Measurements from ENCODE around the gene NELL1.

Gene NELL1

DNA sequence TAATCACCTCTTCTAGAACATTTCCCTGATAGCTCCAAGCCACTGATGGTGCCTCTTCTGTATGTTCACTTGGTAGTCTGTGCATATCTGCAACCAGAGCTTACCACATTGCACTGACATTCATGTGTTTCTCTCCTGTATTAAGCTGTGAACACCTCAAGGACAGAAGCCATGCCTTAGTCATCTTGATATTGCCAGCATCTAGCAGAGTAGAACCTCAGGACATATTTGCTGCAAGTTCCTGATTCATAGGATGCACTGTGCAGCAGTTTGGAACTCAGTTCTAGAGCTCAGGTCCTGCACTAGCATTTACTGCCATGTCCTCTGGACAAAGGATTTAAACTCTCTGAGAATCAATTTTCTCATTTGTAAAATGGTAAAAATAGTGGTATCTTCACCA, 801.1 kb downstream of the NELL1 start:
- in situ Hi-C loops (cut with MboI; ENCODE audit: low sequenced_read_pairs) = no loop called here

DNA sequence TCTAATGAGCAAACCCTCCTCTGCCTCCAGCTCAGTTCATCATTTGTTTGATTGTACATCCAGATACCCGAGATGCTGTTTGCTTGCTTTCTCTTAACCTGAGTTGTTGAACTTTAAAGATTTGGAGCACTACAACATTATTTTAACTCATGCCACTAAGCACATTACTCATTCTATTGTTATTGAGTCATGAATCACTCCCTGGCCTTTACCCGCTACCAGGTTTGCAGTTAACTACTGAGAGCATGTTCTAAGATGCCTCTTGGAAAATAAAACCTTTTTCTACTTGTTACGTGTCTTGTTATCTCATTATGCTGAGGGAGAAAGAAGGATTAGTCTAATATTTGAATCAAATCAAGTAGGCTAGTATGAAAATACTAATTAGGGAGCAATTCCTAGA, 802.9 kb downstream of the NELL1 start:
- in situ Hi-C loops (cut with MboI; ENCODE audit: low sequenced_read_pairs) = no loop called here

DNA sequence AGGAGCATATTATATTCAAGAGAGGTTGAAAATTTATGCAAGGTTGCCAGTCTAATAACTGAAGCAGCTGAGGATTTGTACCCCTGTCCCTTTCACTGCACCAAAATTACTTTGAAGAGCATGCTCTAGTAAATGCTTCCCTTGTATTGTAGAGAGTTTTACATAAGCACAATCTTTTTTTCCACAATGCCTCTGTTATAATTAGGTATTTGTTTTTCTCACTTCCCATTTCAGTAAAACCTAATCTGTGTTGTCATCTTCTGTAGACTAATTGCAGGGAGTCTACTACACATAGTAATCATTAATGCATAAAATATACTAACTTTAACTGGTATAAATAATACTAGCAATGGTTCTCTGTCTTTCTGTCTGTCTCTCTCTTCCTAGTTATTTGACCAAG, 805.1 kb downstream of the NELL1 start:
- in situ Hi-C loops (cut with MboI; ENCODE audit: low sequenced_read_pairs) = no loop called here

DNA sequence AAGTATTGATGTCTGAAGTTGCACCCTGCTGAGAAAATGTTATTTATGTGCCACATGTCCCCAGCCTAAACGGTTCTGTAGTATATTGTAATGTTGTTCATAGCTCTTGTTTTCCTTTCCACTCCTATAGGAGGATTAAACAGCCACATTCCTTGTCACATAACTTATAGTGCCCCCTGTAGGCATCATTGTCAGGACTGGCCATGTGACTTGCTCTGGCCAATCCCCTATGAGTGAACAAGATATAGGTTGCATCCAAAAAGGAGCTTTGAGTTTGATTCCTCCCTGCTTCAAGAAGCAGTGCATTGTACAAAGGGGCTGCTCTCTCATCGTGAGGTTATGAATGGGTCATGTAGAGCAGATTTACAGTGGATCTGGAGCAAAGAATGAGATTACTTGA, 805.9 kb downstream of the NELL1 start:
- in situ Hi-C loops (cut with MboI; ENCODE audit: low sequenced_read_pairs) = no loop called here

DNA sequence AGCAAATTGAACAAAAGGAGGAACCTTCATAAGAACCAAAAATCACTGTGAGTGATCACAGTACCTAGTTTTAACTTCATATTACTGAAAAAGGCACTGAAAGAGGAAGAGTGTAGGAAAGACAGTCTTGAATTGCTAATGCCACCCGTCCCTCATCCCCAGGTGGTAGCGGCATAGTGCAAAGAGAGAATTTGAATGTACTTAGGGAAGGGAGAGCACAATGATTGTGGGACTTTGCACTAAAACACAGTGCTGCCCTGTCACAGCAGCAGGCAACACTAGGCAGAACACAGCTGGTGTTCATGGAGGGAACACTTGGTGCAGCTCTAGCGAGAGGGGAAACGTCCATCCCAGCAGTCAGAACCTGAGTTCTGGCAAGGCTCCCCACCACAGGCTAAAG, 807.2 kb downstream of the NELL1 start:
- in situ Hi-C loops (cut with MboI; ENCODE audit: low sequenced_read_pairs) = no loop called here

DNA sequence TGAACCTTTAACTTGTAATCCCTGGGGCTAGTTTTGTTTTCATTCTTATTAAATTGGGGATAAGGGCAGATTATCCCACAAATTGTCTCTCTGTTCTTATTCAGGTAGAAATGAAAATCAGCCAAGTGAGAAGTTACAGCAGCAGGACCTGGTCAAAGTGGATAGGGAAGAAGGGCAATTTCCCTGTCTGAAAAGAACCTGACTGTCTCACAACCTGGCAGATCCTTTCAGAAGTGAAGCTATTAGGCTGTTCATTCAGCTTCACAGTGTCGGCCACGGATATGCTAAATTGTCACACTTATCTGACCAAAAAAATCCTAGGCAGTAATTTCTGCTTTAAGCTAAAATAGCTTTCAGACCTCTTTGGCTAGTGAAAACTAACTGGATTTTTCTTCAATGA, 810.9 kb downstream of the NELL1 start:
- in situ Hi-C loops (cut with MboI; ENCODE audit: low sequenced_read_pairs) = no loop called here

DNA sequence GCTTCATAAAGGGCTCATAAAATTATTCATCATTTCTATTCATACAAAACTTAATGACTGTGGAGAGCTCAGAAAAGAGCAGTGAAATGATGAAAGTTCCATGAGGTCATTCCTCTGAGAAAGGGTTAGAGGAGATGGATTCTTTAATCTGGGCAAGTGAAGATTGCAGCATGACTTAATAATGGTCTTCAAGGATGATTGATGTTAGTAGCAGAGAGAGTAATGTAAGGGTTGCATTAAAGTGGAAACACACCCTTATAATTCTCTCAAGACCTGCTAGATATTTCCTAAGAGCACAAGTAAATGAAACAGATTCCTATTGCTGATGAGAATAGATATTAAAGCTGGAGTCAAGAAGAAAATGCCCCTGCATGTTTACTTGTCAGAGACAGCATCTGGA, 811.9 kb downstream of the NELL1 start:
- in situ Hi-C loops (cut with MboI; ENCODE audit: low sequenced_read_pairs) = no loop called here

DNA sequence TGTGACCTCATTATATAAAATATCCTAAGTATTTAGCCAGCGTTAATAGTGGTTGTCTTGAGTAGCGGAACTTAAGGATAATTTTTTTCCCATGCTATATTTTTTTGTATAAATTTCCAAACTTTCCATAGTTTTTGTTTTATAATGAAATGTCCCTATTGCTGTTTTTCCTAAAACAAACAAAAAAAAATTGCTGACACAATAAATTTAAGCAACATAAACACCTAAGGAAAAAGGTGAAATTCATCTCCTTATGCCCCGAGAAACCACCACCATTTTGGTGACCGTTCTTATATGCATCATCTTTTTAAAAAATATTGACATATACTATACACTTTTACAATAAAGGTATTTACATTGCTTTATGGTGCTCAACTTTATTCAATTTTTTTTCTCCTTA, 814.7 kb downstream of the NELL1 start:
- in situ Hi-C loops (cut with MboI; ENCODE audit: low sequenced_read_pairs) = no loop called here

DNA sequence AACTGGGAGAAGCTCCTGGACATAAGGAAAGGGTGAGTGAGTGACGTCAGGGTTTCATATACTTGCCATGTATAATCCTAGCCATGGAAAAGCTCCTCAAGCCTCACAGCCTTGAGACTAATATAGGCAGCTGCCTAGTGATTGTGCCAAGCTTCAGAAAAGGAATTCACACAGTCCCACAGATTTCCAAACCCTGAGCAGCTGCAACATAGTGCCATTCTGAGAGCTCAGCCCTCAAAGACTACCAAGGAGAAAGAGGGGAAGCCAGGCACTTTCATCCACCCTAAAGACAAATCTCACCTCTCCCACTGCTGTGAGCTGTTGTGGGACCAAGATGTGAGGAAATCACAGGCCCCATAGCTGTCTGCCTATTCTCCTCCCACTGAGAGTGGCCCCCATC, 815.6 kb downstream of the NELL1 start:
- in situ Hi-C loops (cut with MboI; ENCODE audit: low sequenced_read_pairs) = no loop called here

DNA sequence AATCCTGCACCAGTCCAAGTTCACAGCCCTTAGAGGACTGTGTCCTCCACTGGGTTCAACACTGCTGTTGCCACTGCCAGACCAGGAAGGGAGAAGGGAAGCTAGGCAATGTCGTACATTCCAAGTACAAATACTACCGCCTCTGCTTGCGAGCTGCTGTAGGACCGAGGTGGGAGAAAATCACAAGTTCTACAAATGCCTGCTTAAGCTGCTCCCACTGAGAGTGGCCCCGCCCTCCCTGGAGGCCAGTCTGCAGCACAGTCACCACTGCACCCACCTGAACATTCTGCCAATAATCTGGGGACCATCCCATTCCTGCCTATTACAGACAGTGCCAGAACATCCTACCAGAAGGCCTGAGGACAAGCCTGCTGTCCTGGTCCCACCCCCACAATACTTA, 816.0 kb downstream of the NELL1 start:
- in situ Hi-C loops (cut with MboI; ENCODE audit: low sequenced_read_pairs) = no loop called here

DNA sequence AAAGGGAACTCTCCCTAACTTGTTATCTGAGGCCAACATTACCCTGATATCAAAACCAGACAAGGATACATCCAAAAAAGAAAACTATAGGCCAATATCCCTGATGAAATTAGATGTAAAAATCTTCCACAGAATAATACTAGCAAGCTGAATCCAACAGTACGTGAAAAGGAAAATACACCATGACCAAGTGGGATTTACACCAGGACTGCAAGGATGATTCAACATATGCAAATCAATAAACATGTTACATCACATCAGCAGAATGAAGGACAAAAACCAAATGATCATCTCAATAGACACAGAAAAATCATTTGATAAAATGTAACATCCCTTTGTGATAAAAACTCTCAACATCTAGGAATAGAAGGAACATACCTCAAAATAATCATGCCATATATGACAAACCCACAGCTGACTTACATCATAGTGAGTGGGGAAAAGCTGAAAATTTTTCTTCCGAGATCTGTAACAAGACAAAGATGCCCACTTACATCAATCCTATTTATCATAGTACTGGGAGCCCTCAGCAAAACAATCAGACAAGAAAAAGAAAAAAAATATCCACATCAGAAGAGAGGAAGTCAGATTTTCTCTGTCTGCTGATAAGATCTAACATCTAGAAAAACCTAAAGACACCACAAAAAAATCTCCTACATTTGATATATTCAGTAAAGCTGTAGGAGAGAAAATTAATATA, 820.2 kb downstream of the NELL1 start:
- in situ Hi-C loops (cut with MboI; ENCODE audit: low sequenced_read_pairs) = no loop called here

DNA sequence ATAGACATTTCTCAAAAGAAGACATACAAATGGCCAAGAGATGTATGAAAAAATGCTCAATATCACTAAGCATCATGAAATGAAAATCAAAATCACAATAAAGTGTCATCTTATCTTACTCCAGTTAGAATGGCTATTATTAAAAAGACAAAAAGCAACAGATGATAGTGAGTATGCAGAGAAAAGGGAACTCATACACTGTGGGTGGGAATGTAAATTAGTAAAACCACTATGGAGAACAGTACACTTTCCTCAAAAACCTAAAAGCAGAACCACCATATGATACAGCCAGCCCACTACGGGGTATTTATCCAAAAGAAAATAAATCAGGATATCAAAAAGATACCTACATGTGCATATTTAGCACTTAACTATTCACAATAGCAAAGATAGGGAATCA, 823.5 kb downstream of the NELL1 start:
- in situ Hi-C loops (cut with MboI; ENCODE audit: low sequenced_read_pairs) = no loop called here

DNA sequence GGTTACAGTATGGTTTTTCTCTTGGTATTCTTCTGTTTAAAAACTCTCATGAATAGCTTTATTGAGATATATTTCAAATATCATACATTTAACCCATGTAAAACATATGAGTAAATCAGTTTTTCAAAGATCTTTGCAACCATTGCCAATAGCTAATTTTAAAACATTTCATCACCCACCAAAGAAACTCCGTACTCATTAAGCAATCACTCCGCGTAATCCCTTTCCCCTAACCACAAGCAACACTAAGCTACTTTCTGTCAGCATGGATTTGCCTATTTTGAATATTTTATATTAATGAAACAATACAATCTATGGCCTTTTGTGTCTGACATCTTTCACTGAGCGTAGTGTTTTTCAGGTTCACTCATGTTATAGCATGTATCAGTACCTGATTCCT, 825.6 kb downstream of the NELL1 start:
- in situ Hi-C loops (cut with MboI; ENCODE audit: low sequenced_read_pairs) = no loop called here

DNA sequence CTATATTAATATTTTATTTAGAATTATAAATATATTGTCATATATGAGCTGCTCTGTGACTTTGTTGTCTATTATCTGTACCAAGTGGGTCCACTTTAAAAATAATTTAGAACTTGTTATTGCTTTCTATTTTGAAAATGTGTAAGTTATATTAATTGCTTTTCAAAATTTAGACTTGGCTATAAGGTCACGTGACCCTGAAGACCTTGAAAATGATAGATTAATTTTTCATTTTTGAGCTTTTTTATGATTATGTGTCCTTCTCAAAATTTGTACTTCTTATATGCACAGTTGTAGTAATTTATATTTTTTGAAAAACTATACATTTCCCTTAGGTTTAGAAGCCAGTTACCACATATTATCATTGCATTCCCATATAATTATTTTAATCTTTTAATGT, 826.5 kb downstream of the NELL1 start:
- in situ Hi-C loops (cut with MboI; ENCODE audit: low sequenced_read_pairs) = no loop called here

DNA sequence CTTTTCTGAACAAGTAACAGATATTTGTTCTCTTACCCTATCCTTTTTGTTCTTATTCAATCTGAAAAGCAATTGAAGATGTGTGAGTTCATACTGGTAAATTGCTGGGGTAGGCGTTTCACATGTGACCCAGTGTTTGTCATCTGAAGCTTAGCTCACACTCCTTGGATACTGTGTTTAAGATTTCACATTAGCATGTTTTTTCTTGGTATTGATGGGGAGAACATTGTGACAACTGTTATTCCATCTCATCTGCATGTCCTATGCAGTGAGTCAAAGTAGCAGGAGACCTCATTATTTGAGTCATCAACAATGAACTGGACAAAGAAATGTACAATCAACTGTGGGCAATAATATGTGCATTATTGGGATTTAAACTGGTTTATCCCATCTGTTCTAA, 831.9 kb downstream of the NELL1 start:
- in situ Hi-C loops (cut with MboI; ENCODE audit: low sequenced_read_pairs) = no loop called here

DNA sequence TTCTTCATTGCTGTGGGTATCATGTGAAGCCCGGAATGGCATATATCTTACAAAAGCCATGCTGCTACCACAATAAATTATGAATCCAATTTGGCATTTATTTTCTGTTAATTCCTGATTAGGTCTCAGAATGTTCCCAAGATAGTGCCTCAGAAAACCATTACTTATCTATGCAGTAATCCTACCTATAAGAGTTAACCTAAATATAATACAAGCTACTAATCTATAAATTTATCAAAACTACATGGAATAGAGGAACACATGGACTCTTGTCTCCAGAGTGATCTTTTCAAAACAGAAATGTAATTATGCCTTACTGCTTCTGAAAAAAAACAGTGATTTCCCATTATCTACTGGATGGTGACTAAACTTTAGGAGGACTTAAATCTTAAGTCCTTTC, 835.7 kb downstream of the NELL1 start:
- in situ Hi-C loops (cut with MboI; ENCODE audit: low sequenced_read_pairs) = no loop called here

DNA sequence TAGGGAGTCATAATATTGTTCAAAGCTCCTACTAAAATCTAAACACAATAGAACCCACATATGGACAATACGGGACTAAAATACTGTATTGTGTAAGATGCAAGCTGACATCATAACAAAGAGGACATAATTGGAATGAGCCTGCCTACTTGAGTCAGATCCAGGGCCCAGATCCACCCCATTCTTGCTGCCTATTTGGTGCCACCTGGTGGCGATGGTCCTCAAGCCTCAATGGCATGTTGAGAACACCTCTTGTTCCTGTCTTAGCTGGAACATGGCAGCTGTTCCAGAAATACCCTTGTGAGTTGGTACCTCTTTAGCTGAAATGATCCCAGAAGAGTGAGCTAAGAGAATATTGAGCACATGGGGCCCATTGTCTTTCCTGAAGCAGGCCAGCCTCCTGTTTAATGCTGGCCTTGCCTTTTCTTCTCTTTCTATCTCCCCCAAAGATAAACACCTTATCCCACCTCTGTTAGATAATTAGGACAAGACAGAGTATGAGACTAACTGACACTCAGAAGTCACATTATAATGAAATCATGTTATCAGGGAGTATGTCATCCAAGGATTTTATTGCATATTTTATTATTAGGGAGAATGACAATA, 842.6 kb downstream of the NELL1 start:
- in situ Hi-C loops (cut with MboI; ENCODE audit: low sequenced_read_pairs) = no loop called here

DNA sequence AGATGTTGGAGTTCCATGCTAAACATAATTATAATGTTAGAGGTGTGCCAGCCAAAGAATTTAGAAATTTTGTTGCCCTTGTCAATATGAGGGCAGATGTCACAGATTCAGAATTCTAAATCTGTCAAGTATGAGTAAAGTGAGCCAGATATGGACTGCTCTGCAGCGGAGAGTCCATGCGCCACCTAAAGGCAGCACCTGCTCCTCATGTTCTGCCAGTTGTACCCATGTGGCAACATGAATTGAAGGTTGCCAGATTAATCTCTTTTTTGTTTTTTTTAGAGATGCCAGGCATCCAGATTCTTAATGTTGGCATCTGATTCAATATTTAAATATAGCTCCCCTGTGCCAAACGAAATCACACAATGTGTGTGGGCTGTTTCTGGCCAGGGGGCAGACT, 844.9 kb downstream of the NELL1 start:
- in situ Hi-C loops (cut with MboI; ENCODE audit: low sequenced_read_pairs) = no loop called here

DNA sequence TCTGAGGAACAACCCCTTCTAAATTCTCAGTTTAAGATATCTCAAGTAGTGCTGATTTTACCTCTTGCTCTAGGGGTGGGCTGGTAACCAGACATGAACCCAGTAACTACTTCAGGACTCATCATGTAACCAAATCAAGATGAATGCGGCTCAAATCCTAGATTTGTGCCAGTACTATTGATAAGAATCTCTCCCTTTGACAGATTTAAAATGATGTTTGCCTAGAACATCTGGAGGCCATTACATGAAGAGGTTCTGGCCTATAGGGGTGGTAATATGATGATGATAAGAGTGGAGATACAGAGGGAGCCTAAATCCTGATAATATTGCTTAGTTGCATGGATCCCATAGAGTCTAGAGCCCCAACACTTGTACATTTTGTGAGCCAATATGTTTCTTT, 850.9 kb downstream of the NELL1 start:
- in situ Hi-C loops (cut with MboI; ENCODE audit: low sequenced_read_pairs) = no loop called here

DNA sequence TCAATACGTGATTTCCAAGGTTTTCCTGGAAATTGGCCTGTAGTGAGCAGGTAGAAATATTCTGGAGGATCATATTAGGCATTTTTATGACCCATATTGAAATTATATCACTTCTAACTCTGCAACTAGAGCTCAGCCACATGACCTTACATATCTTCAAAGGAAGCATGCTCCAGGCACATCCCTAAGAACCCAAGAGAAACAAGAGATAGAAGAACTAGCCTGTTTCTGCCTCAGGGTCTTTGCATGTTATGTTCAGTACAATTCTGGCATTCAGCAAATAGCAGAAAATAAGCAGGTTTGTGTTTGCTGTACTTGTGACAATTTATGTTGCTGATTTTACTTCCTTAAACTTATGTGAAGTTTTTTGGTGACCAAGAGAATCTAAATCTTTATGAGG, 859.8 kb downstream of the NELL1 start:
- in situ Hi-C loops (cut with MboI; ENCODE audit: low sequenced_read_pairs) = no loop called here

DNA sequence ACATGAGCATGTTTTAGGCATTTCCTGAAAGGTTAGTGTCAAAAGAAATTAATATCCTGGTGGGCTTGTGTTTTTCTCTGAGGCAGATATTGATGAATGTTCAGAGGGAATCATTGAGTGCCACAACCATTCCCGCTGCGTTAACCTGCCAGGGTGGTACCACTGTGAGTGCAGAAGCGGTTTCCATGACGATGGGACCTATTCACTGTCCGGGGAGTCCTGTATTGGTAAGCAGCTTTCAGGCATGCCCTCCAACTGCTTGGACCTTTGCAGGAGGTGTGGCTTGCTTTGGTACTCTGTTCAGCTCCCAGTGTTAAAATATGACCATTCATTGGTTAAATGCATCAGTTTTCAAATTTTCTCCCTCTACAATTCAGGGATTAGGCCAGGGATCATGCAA, 864.9 kb downstream of the NELL1 start:
- in situ Hi-C loops (cut with MboI; ENCODE audit: low sequenced_read_pairs) = no loop called here

DNA sequence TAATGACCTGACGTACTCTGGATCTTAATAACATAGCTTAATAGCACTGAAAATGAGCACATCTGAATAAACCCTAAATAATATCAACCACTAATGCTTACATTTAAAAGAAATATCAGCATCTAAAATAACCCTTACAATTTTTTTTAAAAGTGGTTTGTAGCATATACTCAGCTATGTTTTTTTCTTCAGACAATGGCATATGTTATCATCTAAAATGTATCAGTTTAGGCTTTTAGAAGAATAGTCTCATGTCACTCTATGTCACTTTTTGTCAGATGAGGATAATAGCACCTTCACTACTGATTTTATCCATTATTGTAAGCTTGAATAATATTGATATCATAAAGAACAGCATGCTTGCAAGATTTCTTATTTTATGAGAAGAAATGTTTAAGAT, 868.6 kb downstream of the NELL1 start:
- in situ Hi-C loops (cut with MboI; ENCODE audit: low sequenced_read_pairs) = no loop called here

DNA sequence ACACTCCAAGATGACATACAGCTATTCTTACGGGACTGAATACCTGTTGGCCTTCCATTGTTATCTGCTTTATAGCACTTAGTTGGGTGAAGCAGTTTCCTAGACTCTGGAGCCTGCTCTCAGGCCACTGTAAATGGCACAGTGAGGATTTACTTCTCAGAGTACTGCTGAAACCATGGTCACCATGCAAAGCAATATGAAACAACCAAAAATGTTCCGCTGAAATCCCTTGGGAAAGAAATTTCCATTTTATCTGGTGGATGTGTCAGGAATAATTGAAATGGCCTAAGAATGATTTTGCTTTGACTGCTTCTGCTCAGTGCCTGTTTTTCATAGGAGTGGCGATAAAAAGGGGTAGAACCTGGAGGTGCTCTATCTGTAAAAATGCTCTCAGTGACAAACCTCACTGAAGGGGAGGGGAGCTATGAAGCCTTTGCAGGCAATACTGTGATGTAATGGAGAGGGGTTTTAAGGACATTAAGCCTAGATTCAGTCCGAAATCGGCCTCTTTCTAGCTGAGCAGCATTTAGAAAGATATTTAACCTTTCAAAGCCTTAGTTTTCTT, 871.9 kb downstream of the NELL1 start:
- in situ Hi-C loops (cut with MboI; ENCODE audit: low sequenced_read_pairs) = no loop called here

Measured in HL-60/S4 (cell line).